Psoas muscle (tissue), 8 donors: ENCODE results near the gene KRTAP10-8. TPM values are rescaled to one million over a fixed set of nuclear protein-coding genes. Genes with fewer than 3 reads are reported as not detected.
"Not testable (repeated sequence)": the region's sequence is repeated elsewhere in the genome, so short reads cannot be mapped to it uniquely, and the experiment has no call there.

Experiments used
- ATAC-seq, 4 donors: fragments of 200-7000 bp; cut with Tn5 transposase; one replicate each; pipeline ENCODE4 v1.9.1; 2020; ENCODE audit warnings: moderate library complexity in 3 of 4, mild to moderate bottlenecking in 2 of 4
- DNase-seq, 2 donors: peaks; one replicate each; pipeline ENCODE4 v3.0.0-alpha.2; 2020
- H3K27ac ChIP-seq: fragments of 200-600 bp; one replicate; pipeline ENCODE4 v1.8.0; 2022
- H3K27me3 ChIP-seq, 3 donors: fragments of 200-600 bp in 1 of 3; one replicate each; pipeline versions ENCODE4 v1.6.1 to v1.8.0; 2013 to 2022; ENCODE audit warnings: low read length in 2 of 3, mild to moderate bottlenecking in 2 of 3, moderate library complexity in 1 of 3; ENCODE audit not compliant: insufficient read depth in 3 of 3
- H3K36me3 ChIP-seq, 2 donors: fragments of 200-600 bp in 1 of 2; one replicate each; pipeline versions ENCODE4 v1.6.1 to v1.8.0; 2013 to 2022; ENCODE audit warnings: low read depth in 1 of 2, mild to moderate bottlenecking in 1 of 2, moderate library complexity in 1 of 2; ENCODE audit not compliant: insufficient read depth in 1 of 2
- H3K4me1 ChIP-seq: fragments of 200-600 bp; one replicate; pipeline ENCODE4 v1.8.0; 2022
- H3K4me3 ChIP-seq: fragments of 200-600 bp; one replicate; pipeline ENCODE4 v1.8.0; 2022; ENCODE audit warnings: mild to moderate bottlenecking
- H3K9me3 ChIP-seq: fragments of 200-600 bp; one replicate; pipeline ENCODE4 v1.8.0; 2022
- CTCF ChIP-seq: fragments of 200-600 bp; IDR thresholded peaks from one replicate; pipeline ENCODE4 v1.8.0; 2022; ENCODE audit warnings: antibody characterized with exemption
- WGBS, 3 donors: extraction: QIAGEN DNeasy Blood & Tissue Kit; methylation state at CpG; one replicate each; pipeline versions ENCODE4 v1.1.6 to v1.1.7; 2013; 5-methylcytosine and 5-hydroxymethylcytosine counted together
- intact Hi-C, 2 donors: fragments of 100-400 bp; cut with DNase I; formaldehyde crosslinking; loops; one replicate each; pipeline versions ENCODE4 v1.11.0 to v1.14.2; 2022
- polyA plus RNA-seq, 3 donors: library from polyadenylated mRNA; stranded (reverse); fragments of 200-250 nt; gene quantifications; one replicate each; pipeline ENCODE4 v1.2.3, GENCODE V29; 2013
- total RNA-seq, 4 donors: library from RNA; stranded (reverse); fragmentation: NEBNext Ultra II Directional in 2 of 4; extraction: Animal tissue kit (Norgen Biotek cat#: 25700) in 2 of 4; gene quantifications; one replicate each; pipeline versions ENCODE4 v1.2.1 to v1.2.4, GENCODE V29; 2021 to 2023
- donor health status: healthy with polysubstance abuse.
- donor health status: DM: no; HTN: no; CAD: no; lungs with moderate emphysema.
- donor health status: Bipolar disorder and iron deficiency.
- donor health status: healthy.
- donor health status: DM: yes; HTN: yes; CAD: no.
- donor health status: DM: no; HTN: no; CAD: no.
- donor health status: DM: no; HTN: no; CAD: no.
- donor health status: DM: yes; HTN: yes; CAD: no.

The KRTAP10-8 gene
- total and polyA plus RNA-seq, 7 donors, result not detected

- no peaks in the 10 kb centered on the region for H3K4me1 ChIP-seq
- H3K27me3 ChIP-seq, result peaks cover 0 to 22% (median 12%) of the 10 kb centered on the region in 3 donors
- peaks cover 6% of the 10 kb centered on the region for H3K9me3 ChIP-seq
- intact Hi-C loops, result no loop called here
- no peak for TF ChIP-seq CTCF
- no peak for ATAC-seq
- no peak overlapping the region for H3K27ac ChIP-seq
- no peaks in the 10 kb centered on the region for H3K36me3 ChIP-seq
- no peak overlapping the region for H3K4me3 ChIP-seq
- no peak for DNase-seq
Measured at GRCh38 chr21:44609193-44609592, 2.7 kb upstream of the KRTAP10-8 start.

GRCh38 chr21:44610157-44610843 lies 1.6 kb upstream of the KRTAP10-8 start:
- H3K27ac ChIP-seq, intact Hi-C loops, H3K36me3 ChIP-seq, H3K4me1 ChIP-seq, ATAC-seq, H3K9me3 ChIP-seq, DNase-seq, H3K4me3 ChIP-seq: not testable (repeated sequence)
- H3K27me3 ChIP-seq, result peaks cover 0 to 25% (median 13%) of the 10 kb centered on the region in 3 donors
- 94 to 96% (median 95%) methylated on average over 7 of the region's 7 CpGs for WGBS, 3 donors

GRCh38 chr21:44611551-44611950 lies 328 bp upstream of the KRTAP10-8 start:
- ATAC-seq (no peak), DNase-seq (no peak)
- 78 to 84% (median 80%) methylated on average over 4 of the region's 4 CpGs for WGBS, 3 donors
- H3K9me3 ChIP-seq, result peaks cover 6% of the 10 kb centered on the region
- no peaks in the 10 kb centered on the region for H3K36me3 ChIP-seq
- H3K27me3 ChIP-seq, result peaks cover 0 to 37% (median 13%) of the 10 kb centered on the region in 3 donors
- H3K4me3 ChIP-seq, result no peak overlapping the region
- no peaks in the 10 kb centered on the region for H3K4me1 ChIP-seq
- no peak overlapping the region for H3K27ac ChIP-seq
- no peak for TF ChIP-seq CTCF
- intact Hi-C loops, result no loop called here

GRCh38 chr21:44612669-44613229 lies 870 bp downstream of the KRTAP10-8 start:
- Histone ChIP-seq H3K4me1 (no peaks in the 10 kb centered on the region), H3K36me3 (no peaks in the 10 kb centered on the region), H3K27ac (no peak overlapping the region), H3K4me3 (no peak overlapping the region), H3K9me3 (peaks cover 6% of the 10 kb centered on the region), H3K27me3 (peaks cover 0 to 39% (median 13%) of the 10 kb centered on the region in 3 donors)
- no peak for TF ChIP-seq CTCF
- WGBS, 3 donors, result 37 to 54% (median 39%) methylated on average over 13 of the region's 13 CpGs
- intact Hi-C loops, result no loop called here
- no peak for DNase-seq
- ATAC-seq, result no peak

GRCh38 chr21:44613386-44614155 lies 1.7 kb downstream of the KRTAP10-8 start:
- no peaks in the 10 kb centered on the region for H3K4me1 ChIP-seq
- TF ChIP-seq CTCF, result no peak
- WGBS, 3 donors, result 83 to 87% (median 85%) methylated on average over 25 to 26 of the region's 26 CpGs
- DNase-seq (no peak), ATAC-seq (no peak)
- H3K27me3 ChIP-seq, result peaks cover 0 to 39% (median 13%) of the 10 kb centered on the region in 3 donors
- no peaks in the 10 kb centered on the region for H3K36me3 ChIP-seq
- no peak overlapping the region for H3K4me3 ChIP-seq
- peaks cover 6% of the 10 kb centered on the region for H3K9me3 ChIP-seq
- intact Hi-C loops, result no loop called here
- no peak overlapping the region for H3K27ac ChIP-seq
